HCT116 (cell line): ENCODE results near the gene HSPB3. TPM values are rescaled to one million over a fixed set of nuclear protein-coding genes. Genes with fewer than 3 reads are reported as not detected.

Experiments
- ATAC-seq: fragments of 200-7000 bp; cut with Tn5 transposase; 2 replicates; pipeline ENCODE4 v1.9.1; 2020; ENCODE audit warnings: mild to moderate bottlenecking, moderate library complexity
- BruUV-seq: library from RNA; stranded (reverse); fragments of 400-500 nt; replicated peaks from 2 replicates; lab custom pipeline; 2021; lab: Mats Ljungman, UMichigan
- CTCF ChIA-PET: fragments of 300-600 bp; sonication (Branson Sonifier 250); formaldehyde crosslinking; loops from one replicate; lab custom pipeline; 2021; ENCODE audit warnings: antibody characterized with exemption; lab: Charles Lee
- POLR2A ChIA-PET: fragments of 300-600, 350-600 bp; sonication (Branson Sonifier 250); formaldehyde crosslinking; loops from one replicate; lab custom pipeline; 2021; ENCODE audit warnings: antibody characterized with exemption; lab: Charles Lee
- RAD21 ChIA-PET, 2 experiments: fragments of 300-600 bp; sonication (Branson Sonifier 250); formaldehyde crosslinking; loops; one replicate each; lab custom pipeline; 2023; ENCODE audit warnings: low total read pairs in 2 of 2; ENCODE audit not compliant: uncharacterized antibody in 2 of 2, unreplicated experiment in 2 of 2, low non-redundant PET in 1 of 2; lab: Charles Lee
- DNase-seq: peaks from one replicate; pipeline ENCODE4 v3.0.0-alpha.2; 2010; ENCODE audit warnings: low read depth, low spot score
- H2AFZ ChIP-seq: fragments of 200-600 bp; shearing (Covaris generic), sonication (generic); 2 replicates; pipeline ENCODE4 v1.6.1; 2017; ENCODE audit warnings: low read depth, mixed run types, mixed read lengths, antibody characterized with exemption, low read length; ENCODE audit not compliant: poor library complexity, severe bottlenecking
- H3K27ac ChIP-seq: 2 replicates; pipeline ENCODE4 v1.5.1; 2012; ENCODE audit warnings: low read depth, low read length
- H3K27me3 ChIP-seq: fragments of 200-600 bp; sonication (generic); 2 replicates; pipeline ENCODE4 v1.6.1; 2016; ENCODE audit warnings: mixed run types, low read length, mixed read lengths; ENCODE audit not compliant: insufficient read depth
- H3K36me3 ChIP-seq, 2 experiments: fragments of 200-500 bp in 1 of 2; fragments of 200-600 bp in 1 of 2; sonication (Bioruptor generic) in 1 of 2; sonication (generic) in 1 of 2; 2 replicates each; pipeline versions ENCODE4 v1.5.1 to v1.6.1; 2014 to 2016; ENCODE audit warnings: low read length in 2 of 2, inconsistent platforms in 1 of 2, mixed read lengths in 1 of 2, mixed run types in 1 of 2; ENCODE audit not compliant: insufficient read depth in 2 of 2, control insufficient read depth in 1 of 2
- H3K4me1 ChIP-seq, 2 experiments: fragments of 200-600 bp in 1 of 2; sonication (generic) in 1 of 2; 2 replicates each; pipeline versions ENCODE4 v1.5.1 to v1.6.1; 2012 to 2017; ENCODE audit warnings: low read length in 2 of 2, inconsistent platforms in 1 of 2, mild to moderate bottlenecking in 1 of 2, mixed read lengths in 1 of 2, mixed run types in 1 of 2, moderate library complexity in 1 of 2; ENCODE audit not compliant: insufficient read depth in 2 of 2, control insufficient read depth in 1 of 2
- H3K4me2 ChIP-seq: fragments of 200-600 bp; sonication (generic); 2 replicates; pipeline ENCODE4 v1.6.1; 2017; ENCODE audit warnings: mixed run types, low read length, mixed read lengths
- H3K4me3 ChIP-seq, 2 experiments: fragments of 200-600 bp in 1 of 2; sonication (generic) in 1 of 2; replicated peaks in 1 of 2; 2 replicates each; pipeline ENCODE4 v1.5.1; 2011 to 2016; ENCODE audit warnings: low read length in 2 of 2, control low read depth in 1 of 2, low read depth in 1 of 2, mild to moderate bottlenecking in 1 of 2, mixed read lengths in 1 of 2, mixed run types in 1 of 2
- H3K79me2 ChIP-seq: fragments of 200-600 bp; sonication (generic); 2 replicates; pipeline ENCODE4 v1.6.1; 2017; ENCODE audit warnings: mild to moderate bottlenecking, mixed run types, low read length, moderate library complexity, mixed read lengths; ENCODE audit not compliant: insufficient read depth
- H3K9ac ChIP-seq: fragments of 200-600 bp; sonication (generic); 2 replicates; pipeline ENCODE4 v1.6.1; 2016; ENCODE audit warnings: low read length, mixed read lengths
- H3K9me2 ChIP-seq: fragments of 200-600 bp; sonication (generic), shearing (Covaris generic); 2 replicates; pipeline ENCODE4 v1.6.1; 2017; ENCODE audit warnings: mixed run types, mild to moderate bottlenecking, moderate library complexity; ENCODE audit not compliant: insufficient read depth
- H3K9me3 ChIP-seq, 2 experiments: fragments of 200-500 bp in 1 of 2; fragments of 200-600 bp in 1 of 2; sonication (Bioruptor generic) in 1 of 2; sonication (generic) in 1 of 2; 2 replicates each; pipeline ENCODE4 v1.6.1; 2014 to 2017; ENCODE audit warnings: low read length in 2 of 2, mixed read lengths in 2 of 2, inconsistent platforms in 1 of 2, low read depth in 1 of 2, mild to moderate bottlenecking in 1 of 2, mixed run types in 1 of 2, moderate library complexity in 1 of 2; ENCODE audit not compliant: control insufficient read depth in 1 of 2, insufficient read depth in 1 of 2
- H4K20me1 ChIP-seq: fragments of 200-600 bp; sonication (generic), shearing (Covaris generic); 2 replicates; pipeline ENCODE4 v1.6.1; 2017; ENCODE audit warnings: mixed run types, mild to moderate bottlenecking, moderate library complexity; ENCODE audit not compliant: insufficient read depth
- EGR1 ChIP-seq: IDR thresholded peaks from 2 replicates; pipeline ENCODE4 v1.6.1; 2012; ENCODE audit warnings: low read depth
- POLR2AphosphoS5 ChIP-seq: IDR thresholded peaks from 2 replicates; pipeline ENCODE4 v1.6.1; 2011; ENCODE audit warnings: mild to moderate bottlenecking, low read depth, low read length, moderate library complexity
- RAD21 ChIP-seq: IDR thresholded peaks from 2 replicates; pipeline ENCODE4 v1.6.1; 2012; ENCODE audit warnings: low read depth, mild to moderate bottlenecking
- intact Hi-C: fragments of 100-400 bp; cut with micrococcal nuclease; formaldehyde crosslinking; loops from 2 replicates; pipeline ENCODE4 v1.10.0; 2022
- total RNA-seq: library from RNA; stranded (reverse); gene quantifications from one replicate; pipeline ENCODE4 v1.2.1, GENCODE V29; 2021; ENCODE audit not compliant: unreplicated experiment
- TF ChIP-seq, protein P1 (sequence below), 3 experiments: fragments of 200-600 bp in 1 of 3; sonication (generic) in 1 of 3; IDR thresholded peaks in 2 of 3; conservative IDR thresholded peaks in 1 of 3; 2 replicates each; pipeline ENCODE4 v1.5.1; 2012 to 2017; ENCODE audit warnings: low read depth in 2 of 3, low read length in 2 of 3, antibody characterized with exemption in 1 of 3, borderline replicate concordance in 1 of 3, control low read depth in 1 of 3, mild to moderate bottlenecking in 1 of 3, mixed read lengths in 1 of 3, mixed run types in 1 of 3, moderate library complexity in 1 of 3; ENCODE audit not compliant: insufficient read depth in 1 of 3
- TF ChIP-seq, protein P2 (sequence below): IDR thresholded peaks from 2 replicates; pipeline ENCODE4 v1.6.1; 2011; ENCODE audit warnings: mild to moderate bottlenecking, low read length, moderate library complexity; ENCODE audit not compliant: insufficient replicate concordance; ENCODE audit errors: extremely low read depth
- TF ChIP-seq, protein P3 (sequence below): IDR thresholded peaks from 2 replicates; pipeline ENCODE4 v1.6.1; 2012; ENCODE audit warnings: low read depth

The HSPB3 gene
- total RNA-seq, 1 experiment from 2014 or later = not detected

DNA sequence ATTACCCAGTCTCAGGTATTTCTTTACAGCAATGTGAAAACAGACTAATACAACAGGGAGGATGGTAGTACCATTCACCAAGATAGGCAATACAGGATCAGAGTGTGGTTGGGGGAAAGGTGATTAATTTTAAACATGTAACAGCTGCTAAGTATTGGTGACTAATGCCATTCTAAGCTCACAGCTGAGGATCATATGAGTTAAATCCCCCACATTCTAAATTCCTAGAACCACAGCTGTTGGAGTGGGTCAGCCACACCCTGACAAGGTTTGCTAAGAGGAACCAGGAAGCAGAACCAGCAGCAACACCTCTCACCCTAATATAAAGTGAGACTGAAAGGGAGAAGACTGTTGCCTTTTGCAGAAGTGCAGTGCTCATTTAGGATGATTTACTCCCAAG lies 24.8 kb downstream of the HSPB3 start:
- intact Hi-C loops = no loop called here
- Histone ChIP-seq H3K4me2 (no peak overlapping the region), H2AFZ (no peak overlapping the region), H3K9me2 (no peaks in the 10 kb centered on the region), H3K36me3 (no peaks in the 10 kb centered on the region), H3K9ac (no peak overlapping the region), H3K27ac (no peak overlapping the region), H4K20me1 (no peaks in the 10 kb centered on the region), H3K9me3 (no peaks in the 10 kb centered on the region), H3K79me2 (no peaks in the 10 kb centered on the region), H3K27me3 (no peaks in the 10 kb centered on the region), H3K4me3 (no peak overlapping the region), H3K4me1 (no peaks in the 10 kb centered on the region)
- RAD21 ChIA-PET = no interaction called here
- CTCF ChIA-PET = interaction anchor here (1.1 to 1.7 kb wide), 2 partner anchors 9 to 387 kb away, joined by 3 to 12 read pairs; no protein-coding TSS in a partner anchor
- TF ChIP-seq EGR1 (no peak), POLR2AphosphoS5 (no peak), RAD21 (no peak)
- TF ChIP-seq, protein P1, sequence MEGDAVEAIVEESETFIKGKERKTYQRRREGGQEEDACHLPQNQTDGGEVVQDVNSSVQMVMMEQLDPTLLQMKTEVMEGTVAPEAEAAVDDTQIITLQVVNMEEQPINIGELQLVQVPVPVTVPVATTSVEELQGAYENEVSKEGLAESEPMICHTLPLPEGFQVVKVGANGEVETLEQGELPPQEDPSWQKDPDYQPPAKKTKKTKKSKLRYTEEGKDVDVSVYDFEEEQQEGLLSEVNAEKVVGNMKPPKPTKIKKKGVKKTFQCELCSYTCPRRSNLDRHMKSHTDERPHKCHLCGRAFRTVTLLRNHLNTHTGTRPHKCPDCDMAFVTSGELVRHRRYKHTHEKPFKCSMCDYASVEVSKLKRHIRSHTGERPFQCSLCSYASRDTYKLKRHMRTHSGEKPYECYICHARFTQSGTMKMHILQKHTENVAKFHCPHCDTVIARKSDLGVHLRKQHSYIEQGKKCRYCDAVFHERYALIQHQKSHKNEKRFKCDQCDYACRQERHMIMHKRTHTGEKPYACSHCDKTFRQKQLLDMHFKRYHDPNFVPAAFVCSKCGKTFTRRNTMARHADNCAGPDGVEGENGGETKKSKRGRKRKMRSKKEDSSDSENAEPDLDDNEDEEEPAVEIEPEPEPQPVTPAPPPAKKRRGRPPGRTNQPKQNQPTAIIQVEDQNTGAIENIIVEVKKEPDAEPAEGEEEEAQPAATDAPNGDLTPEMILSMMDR (IDR thresholded peaks at IDR 0.05 in 2 of 3, conservative IDR thresholded peaks at IDR 0.05 in 1 of 3; ENCODE audit: borderline replicate concordance in 1 of 3, insufficient read depth in 1 of 3, low read depth in 2 of 3, low read length in 2 of 3) = no peak
- TF ChIP-seq, protein P2, sequence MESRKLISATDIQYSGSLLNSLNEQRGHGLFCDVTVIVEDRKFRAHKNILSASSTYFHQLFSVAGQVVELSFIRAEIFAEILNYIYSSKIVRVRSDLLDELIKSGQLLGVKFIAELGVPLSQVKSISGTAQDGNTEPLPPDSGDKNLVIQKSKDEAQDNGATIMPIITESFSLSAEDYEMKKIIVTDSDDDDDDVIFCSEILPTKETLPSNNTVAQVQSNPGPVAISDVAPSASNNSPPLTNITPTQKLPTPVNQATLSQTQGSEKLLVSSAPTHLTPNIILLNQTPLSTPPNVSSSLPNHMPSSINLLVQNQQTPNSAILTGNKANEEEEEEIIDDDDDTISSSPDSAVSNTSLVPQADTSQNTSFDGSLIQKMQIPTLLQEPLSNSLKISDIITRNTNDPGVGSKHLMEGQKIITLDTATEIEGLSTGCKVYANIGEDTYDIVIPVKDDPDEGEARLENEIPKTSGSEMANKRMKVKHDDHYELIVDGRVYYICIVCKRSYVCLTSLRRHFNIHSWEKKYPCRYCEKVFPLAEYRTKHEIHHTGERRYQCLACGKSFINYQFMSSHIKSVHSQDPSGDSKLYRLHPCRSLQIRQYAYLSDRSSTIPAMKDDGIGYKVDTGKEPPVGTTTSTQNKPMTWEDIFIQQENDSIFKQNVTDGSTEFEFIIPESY = no peak
- TF ChIP-seq, protein P3, sequence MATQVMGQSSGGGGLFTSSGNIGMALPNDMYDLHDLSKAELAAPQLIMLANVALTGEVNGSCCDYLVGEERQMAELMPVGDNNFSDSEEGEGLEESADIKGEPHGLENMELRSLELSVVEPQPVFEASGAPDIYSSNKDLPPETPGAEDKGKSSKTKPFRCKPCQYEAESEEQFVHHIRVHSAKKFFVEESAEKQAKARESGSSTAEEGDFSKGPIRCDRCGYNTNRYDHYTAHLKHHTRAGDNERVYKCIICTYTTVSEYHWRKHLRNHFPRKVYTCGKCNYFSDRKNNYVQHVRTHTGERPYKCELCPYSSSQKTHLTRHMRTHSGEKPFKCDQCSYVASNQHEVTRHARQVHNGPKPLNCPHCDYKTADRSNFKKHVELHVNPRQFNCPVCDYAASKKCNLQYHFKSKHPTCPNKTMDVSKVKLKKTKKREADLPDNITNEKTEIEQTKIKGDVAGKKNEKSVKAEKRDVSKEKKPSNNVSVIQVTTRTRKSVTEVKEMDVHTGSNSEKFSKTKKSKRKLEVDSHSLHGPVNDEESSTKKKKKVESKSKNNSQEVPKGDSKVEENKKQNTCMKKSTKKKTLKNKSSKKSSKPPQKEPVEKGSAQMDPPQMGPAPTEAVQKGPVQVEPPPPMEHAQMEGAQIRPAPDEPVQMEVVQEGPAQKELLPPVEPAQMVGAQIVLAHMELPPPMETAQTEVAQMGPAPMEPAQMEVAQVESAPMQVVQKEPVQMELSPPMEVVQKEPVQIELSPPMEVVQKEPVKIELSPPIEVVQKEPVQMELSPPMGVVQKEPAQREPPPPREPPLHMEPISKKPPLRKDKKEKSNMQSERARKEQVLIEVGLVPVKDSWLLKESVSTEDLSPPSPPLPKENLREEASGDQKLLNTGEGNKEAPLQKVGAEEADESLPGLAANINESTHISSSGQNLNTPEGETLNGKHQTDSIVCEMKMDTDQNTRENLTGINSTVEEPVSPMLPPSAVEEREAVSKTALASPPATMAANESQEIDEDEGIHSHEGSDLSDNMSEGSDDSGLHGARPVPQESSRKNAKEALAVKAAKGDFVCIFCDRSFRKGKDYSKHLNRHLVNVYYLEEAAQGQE = no peak
- no TSS peak for BruUV-seq
- DNase-seq (no peak), ATAC-seq (no peak)
- POLR2A ChIA-PET = no interaction called here
